22Rv1 (cell line): ENCODE data around the gene BEST1.
"Not testable (repeated sequence)": the region's sequence is repeated elsewhere in the genome, so short reads cannot be mapped to it uniquely, and the experiment has no call there.

Source experiments
- H3K27ac ChIP-seq: fragments of 450-650 bp; 2 replicates; pipeline ENCODE4 v1.5.1; 2017
- ZFX ChIP-seq: fragments of 450-650 bp; IDR thresholded peaks from 2 replicates; pipeline ENCODE4 v1.6.1; 2017; ENCODE audit warnings: antibody characterized with exemption, borderline replicate concordance
- TF ChIP-seq, protein P1 (sequence below): fragments of 450-650 bp; IDR thresholded peaks from 2 replicates; pipeline ENCODE4 v1.5.1; 2017; ENCODE audit warnings: mild to moderate bottlenecking

Gene BEST1

DNA sequence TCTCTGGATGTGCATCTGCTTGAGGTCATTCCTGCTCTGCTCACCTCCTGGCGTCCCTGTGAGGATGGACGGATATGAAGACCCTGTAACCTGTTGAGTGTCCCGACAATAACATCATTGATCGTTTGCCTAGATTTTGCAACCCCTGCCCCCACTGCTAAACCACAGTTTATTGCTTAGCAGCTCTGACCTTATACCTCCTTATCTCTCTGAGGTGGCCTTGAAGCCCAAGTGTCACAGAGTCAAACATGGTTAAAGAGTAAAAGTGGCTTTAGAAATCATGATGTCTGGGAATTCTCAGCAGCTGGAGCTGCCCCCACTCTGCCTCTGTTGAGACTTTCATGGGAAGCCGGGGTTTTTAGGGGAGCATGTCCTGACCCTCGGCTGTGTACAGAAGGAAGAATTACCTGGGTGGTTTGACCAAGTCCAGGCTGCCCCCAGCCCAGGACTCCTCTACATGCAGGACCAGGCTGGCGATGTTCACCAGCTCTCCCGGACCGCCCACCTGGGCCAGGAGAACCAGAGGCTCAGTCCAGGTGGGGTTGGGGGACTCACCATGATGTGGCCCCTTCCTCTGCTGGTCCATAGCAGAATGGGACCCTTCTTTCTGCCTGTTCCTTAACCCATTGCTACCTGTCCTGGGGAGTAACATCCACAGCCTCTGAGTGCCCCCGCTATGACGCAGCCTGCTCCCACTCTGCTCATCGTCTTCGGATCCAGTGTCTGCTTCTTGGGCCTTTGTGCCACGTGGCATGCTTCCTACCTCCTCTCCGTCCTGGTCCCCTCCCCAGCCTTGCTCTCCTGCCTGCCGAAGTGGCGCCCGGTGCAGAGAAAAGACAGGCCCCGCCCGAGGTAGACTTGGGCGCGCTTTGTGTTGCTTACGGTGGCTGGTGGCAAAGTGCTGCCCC, 50.6 kb downstream of the BEST1 start:
- no peak overlapping the region for H3K27ac ChIP-seq
- TF ChIP-seq, protein P1, sequence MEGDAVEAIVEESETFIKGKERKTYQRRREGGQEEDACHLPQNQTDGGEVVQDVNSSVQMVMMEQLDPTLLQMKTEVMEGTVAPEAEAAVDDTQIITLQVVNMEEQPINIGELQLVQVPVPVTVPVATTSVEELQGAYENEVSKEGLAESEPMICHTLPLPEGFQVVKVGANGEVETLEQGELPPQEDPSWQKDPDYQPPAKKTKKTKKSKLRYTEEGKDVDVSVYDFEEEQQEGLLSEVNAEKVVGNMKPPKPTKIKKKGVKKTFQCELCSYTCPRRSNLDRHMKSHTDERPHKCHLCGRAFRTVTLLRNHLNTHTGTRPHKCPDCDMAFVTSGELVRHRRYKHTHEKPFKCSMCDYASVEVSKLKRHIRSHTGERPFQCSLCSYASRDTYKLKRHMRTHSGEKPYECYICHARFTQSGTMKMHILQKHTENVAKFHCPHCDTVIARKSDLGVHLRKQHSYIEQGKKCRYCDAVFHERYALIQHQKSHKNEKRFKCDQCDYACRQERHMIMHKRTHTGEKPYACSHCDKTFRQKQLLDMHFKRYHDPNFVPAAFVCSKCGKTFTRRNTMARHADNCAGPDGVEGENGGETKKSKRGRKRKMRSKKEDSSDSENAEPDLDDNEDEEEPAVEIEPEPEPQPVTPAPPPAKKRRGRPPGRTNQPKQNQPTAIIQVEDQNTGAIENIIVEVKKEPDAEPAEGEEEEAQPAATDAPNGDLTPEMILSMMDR: no peak
- TF ChIP-seq ZFX: no peak

GRCh38 chr11:62001450-62002191, 51.5 kb downstream of the BEST1 start:
- no peak overlapping the region for H3K27ac ChIP-seq

GRCh38 chr11:62002283-62002682, 52.1 kb downstream of the BEST1 start:
- H3K27ac ChIP-seq: not testable (repeated sequence)

More at GRCh38 chr11:62001450-62002191, 51.5 kb downstream of the BEST1 start:
- TF ChIP-seq, protein P1: no peak
- TF ChIP-seq ZFX: no peak

DNA sequence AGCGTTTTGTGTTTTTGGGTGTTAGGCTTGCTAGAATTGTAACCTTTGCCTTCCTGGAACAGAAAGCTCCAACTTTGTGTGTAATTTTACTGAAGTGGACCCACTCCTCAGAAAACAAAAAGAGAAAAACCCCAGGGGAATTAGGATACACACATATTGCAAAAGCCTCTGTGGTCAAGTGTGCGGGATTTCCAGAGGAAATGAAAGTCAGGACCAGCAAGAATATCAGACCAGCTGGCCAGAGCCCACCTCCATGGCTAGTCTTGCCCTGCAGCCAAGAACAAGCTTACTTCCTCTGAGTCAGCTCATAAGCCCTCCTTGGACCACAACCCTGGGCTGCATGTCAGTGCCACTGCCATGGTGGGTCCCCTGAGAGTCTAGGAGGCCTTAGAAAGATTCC, 54.3 kb downstream of the BEST1 start:
- no peak for TF ChIP-seq ZFX
- TF ChIP-seq, protein P1: no peak

DNA sequence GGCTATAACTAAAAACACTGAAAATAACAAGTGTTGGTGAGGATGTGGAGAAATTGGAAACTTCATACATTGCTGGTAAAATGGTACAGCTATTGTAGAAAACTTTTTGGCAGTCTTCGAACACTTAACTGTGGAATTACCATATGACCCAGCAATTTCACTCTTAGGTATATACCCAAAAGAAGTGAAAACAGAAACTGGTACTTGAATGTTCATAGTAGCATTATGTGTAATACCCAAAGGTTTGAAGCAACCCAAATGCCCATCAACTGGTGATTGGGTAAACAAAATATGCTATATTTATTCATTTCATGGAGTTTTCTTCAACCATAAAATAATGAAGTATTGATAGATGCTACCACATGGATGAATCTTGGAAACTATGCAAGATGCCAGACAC, 58.0 kb downstream of the BEST1 start:
- H3K27ac ChIP-seq: no peak overlapping the region
- TF ChIP-seq ZFX: no peak
- TF ChIP-seq, protein P1: no peak

More for the DNA sequence above, 54.3 kb downstream of the BEST1 start:
- H3K27ac ChIP-seq: no peak overlapping the region

DNA sequence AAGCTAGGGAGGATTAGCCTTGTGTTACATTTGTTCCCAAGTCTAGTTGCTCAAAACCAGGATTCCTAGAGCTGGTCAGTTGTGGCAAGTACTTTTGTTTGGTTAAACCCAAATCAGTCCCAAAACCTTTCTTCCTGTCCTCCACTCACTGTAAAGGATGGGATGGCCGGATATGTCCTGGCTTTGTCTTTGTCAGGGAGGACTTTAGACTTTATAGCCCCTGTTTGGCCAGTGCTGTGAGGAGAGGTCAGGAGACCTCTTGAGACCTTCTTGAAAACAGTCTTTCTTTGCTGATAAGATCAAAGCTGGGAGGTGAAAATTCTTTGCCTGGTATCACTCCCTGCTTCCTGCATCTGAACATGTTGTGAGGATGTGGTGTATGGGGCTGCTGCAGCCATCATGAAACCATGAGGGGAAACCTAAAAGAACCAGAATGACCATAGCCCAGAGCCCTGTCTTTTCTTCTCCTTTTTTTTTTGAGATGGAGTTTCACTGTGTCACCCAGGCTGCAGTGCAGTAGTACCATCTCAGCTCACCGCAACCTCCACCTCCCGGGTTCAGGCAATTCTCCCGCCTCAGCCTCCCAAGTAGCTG, 60.9 kb downstream of the BEST1 start:
- no peak overlapping the region for H3K27ac ChIP-seq
- no peak for TF ChIP-seq ZFX
- TF ChIP-seq, protein P1: no peak

GRCh38 chr11:62011881-62012280, 61.7 kb downstream of the BEST1 start:
- no peak overlapping the region for H3K27ac ChIP-seq
- no peak for TF ChIP-seq ZFX
- TF ChIP-seq, protein P1: no peak
